Measurements from ENCODE around the gene TMEM229B.

DNA sequence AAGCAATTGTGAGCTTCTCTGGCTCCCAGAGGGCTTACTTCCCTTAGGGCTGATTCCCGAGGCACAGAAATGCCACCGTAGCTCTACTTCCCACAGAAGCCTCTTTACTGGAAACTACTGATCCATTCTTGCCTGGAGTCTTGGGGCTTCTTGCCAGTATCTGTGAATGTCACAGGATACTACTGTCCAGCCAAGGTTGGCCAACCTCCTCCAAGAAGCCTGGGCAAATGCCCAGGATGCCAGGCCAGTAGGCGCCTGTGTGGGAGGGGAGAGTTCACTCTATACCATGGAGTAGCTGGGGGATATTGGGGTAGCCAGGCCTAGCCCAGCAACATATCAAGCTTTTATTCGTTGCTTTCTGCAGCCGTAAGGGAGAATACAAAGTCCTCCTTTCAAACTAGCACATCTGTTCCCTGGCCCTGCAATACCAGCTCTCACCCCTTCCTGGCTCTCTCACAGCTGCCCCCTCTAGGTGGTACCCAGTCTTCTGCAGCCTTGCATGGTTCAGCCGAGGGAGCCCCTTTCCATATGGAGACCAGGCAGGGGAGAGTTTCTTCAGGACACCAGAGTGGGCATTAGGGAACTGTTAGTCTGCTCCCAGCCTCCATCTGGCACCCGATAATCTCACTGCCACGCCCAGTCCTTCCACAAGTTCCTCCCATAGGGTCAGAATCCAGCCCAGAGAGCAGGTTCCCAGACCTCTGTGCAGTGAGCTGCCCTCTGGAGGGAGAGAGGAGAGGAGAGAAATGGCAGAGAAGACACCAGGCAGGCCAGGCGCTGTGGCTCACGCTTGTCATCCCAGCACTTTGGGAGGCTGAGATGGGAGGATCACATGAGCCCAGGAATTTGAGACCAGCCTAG, 52.3 kb downstream of the TMEM229B start:
- TF ChIP-seq EZH2 (IDR thresholded peaks at IDR 0.05) (no peak), EZH2phosphoT487 (IDR thresholded peaks at IDR 0.05; ENCODE audit: borderline replicate concordance) (no peak), JUND (IDR thresholded peaks at IDR 0.05) (no peak), RAD21 (IDR thresholded peaks at IDR 0.05; ENCODE audit: low read depth) (no peak), YY1 (IDR thresholded peaks at IDR 0.05; ENCODE audit: extremely low read depth, insufficient replicate concordance, low read depth, low read length) (no peak), POLR2AphosphoS5 (IDR thresholded peaks at IDR 0.05; ENCODE audit: low read depth, low read length) (no peak), POLR2A (IDR thresholded peaks at IDR 0.05; ENCODE audit: borderline replicate concordance, extremely low read depth, insufficient read depth, insufficient read length) (no peak), EGR1 (IDR thresholded peaks at IDR 0.05; ENCODE audit: low read depth) (no peak)
- TF ChIP-seq, protein P1, sequence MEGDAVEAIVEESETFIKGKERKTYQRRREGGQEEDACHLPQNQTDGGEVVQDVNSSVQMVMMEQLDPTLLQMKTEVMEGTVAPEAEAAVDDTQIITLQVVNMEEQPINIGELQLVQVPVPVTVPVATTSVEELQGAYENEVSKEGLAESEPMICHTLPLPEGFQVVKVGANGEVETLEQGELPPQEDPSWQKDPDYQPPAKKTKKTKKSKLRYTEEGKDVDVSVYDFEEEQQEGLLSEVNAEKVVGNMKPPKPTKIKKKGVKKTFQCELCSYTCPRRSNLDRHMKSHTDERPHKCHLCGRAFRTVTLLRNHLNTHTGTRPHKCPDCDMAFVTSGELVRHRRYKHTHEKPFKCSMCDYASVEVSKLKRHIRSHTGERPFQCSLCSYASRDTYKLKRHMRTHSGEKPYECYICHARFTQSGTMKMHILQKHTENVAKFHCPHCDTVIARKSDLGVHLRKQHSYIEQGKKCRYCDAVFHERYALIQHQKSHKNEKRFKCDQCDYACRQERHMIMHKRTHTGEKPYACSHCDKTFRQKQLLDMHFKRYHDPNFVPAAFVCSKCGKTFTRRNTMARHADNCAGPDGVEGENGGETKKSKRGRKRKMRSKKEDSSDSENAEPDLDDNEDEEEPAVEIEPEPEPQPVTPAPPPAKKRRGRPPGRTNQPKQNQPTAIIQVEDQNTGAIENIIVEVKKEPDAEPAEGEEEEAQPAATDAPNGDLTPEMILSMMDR (IDR thresholded peaks at IDR 0.05 in 2 of 3, conservative IDR thresholded peaks at IDR 0.05 in 1 of 3; ENCODE audit: borderline replicate concordance in 1 of 3, insufficient read depth in 1 of 3, low read depth in 2 of 3, low read length in 2 of 3): peak in 2 of 3 experiments; percentile 21 to 36; a peak in 2 of 6 replicates
- TF ChIP-seq, protein P2, sequence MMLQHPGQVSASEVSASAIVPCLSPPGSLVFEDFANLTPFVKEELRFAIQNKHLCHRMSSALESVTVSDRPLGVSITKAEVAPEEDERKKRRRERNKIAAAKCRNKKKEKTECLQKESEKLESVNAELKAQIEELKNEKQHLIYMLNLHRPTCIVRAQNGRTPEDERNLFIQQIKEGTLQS (IDR thresholded peaks at IDR 0.05): no peak

All from HCT116 (cell line).